MCF 10A (cell line): Measurements from ENCODE around the gene MCTP1. TPM values are rescaled to one million over a fixed set of nuclear protein-coding genes. Genes with fewer than 3 reads are reported as not detected.

Source experiments
- BruUV-seq: library from RNA; stranded (reverse); fragments of 400-500 nt; replicated peaks from 2 replicates; lab custom pipeline; 2021; lab: Mats Ljungman, UMichigan
- CTCF ChIA-PET: fragments of 300-600 bp; sonication (Branson Sonifier 250); formaldehyde crosslinking; extraction: SDS; loops from one replicate; lab custom pipeline; 2021; ENCODE audit warnings: antibody characterized with exemption, inconsistent platforms; lab: Yijun Ruan, JAX
- POLR2A ChIA-PET: fragments of 300-600, 350-650 bp; sonication (Branson Sonifier 250); formaldehyde crosslinking; extraction: SDS; loops from one replicate; lab custom pipeline; 2020; ENCODE audit warnings: antibody characterized with exemption, inconsistent platforms; lab: Yijun Ruan, JAX
- DNase-seq: peaks from one replicate; pipeline ENCODE4 v3.0.0-alpha.2; 2018; ENCODE audit not compliant: unreplicated experiment
- H3K27ac Mint-ChIP-seq: one replicate; pipeline ENCODE4 v1.8.0; 2022; ENCODE audit warnings: mild to moderate bottlenecking, low read depth, mixed read lengths; ENCODE audit not compliant: unreplicated experiment
- H3K27me3 Mint-ChIP-seq: one replicate; pipeline ENCODE4 v1.8.0; 2022; ENCODE audit warnings: mixed read lengths; ENCODE audit not compliant: insufficient read depth, unreplicated experiment
- H3K36me3 Mint-ChIP-seq: one replicate; pipeline ENCODE4 v1.8.0; 2022; ENCODE audit warnings: mild to moderate bottlenecking, moderate library complexity, mixed read lengths; ENCODE audit not compliant: insufficient read depth, unreplicated experiment
- H3K4me1 Mint-ChIP-seq: one replicate; pipeline ENCODE4 v1.8.0; 2022; ENCODE audit warnings: mixed read lengths; ENCODE audit not compliant: insufficient read depth, unreplicated experiment
- H3K4me3 Mint-ChIP-seq: one replicate; pipeline ENCODE4 v1.8.0; 2022; ENCODE audit warnings: mild to moderate bottlenecking, moderate library complexity, mixed read lengths; ENCODE audit not compliant: unreplicated experiment
- H3K9me3 Mint-ChIP-seq: one replicate; pipeline ENCODE4 v1.8.0; 2022; ENCODE audit warnings: mixed read lengths; ENCODE audit not compliant: unreplicated experiment
- CTCF ChIP-seq: fragments of 200-600 bp; IDR thresholded peaks from one replicate; pipeline ENCODE4 v1.8.0; 2022; ENCODE audit warnings: antibody characterized with exemption, mild to moderate bottlenecking; ENCODE audit not compliant: unreplicated experiment
- intact Hi-C: fragments of 100-400 bp; cut with micrococcal nuclease; formaldehyde crosslinking; loops from 2 replicates; pipeline ENCODE4 v1.14.1; 2022
- total RNA-seq: library from RNA; stranded (reverse); gene quantifications from 2 replicates; pipeline ENCODE4 v1.2.3, GENCODE V29; 2022

The MCTP1 gene
- total RNA-seq, 1 experiment from 2014 or later = 40.3 TPM

DNA sequence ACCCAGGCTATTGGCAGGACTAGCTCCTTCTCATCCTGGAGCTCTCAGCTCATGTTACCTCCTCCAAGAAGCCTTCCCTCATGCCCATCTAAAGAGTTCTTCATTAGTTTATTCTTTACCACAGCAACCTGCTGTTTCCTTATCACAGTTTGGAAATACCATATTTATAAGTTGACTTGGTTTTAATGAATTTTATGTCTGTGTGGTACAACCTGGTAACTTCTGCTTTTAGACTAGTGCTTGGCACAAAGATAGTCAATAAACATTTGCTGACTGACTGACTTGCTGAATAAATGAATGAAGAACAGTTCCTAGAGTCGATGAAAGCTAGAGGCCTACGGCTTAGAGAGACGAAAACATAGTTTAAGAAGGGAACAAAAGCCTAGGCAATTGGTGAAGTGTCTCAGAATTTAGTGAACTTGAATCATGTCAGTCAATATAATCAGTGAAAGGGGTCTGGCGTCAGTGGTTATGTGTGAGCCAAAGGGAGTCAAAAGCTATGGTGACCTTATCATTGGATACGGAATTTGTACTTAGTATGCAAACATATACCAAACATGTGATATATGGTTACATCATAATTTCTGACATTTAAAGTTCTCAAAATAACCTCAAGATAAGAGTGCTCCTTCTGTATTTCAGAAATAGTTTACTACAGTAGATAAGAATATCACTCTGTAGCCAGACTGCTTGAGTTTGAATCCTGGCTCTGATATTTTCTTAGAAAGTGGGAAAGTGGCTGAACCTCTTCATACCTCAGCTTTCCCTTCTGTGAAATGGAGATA is 239.5 kb downstream of the MCTP1 start:
- intact Hi-C loops = no loop called here

GRCh38 chr5:95044096-95044495 is 240.8 kb downstream of the MCTP1 start:
- BruUV-seq = no TSS peak
- H3K36me3 Mint-ChIP-seq = no peaks in the 10 kb centered on the region
- H3K4me3 Mint-ChIP-seq = no peak overlapping the region
- no peak for TF ChIP-seq CTCF
- peaks cover 9% of the 10 kb centered on the region for H3K4me1 Mint-ChIP-seq
- no peak for DNase-seq
- CTCF ChIA-PET = interaction anchor here (0.6 kb wide), 1 partner anchor 436 kb away, joined by 3 read pairs; no protein-coding TSS in a partner anchor
- no peak overlapping the region for H3K27ac Mint-ChIP-seq
- POLR2A ChIA-PET = interaction anchor here (0.6 kb wide), 1 partner anchor 47 kb away, joined by 3 read pairs; no protein-coding TSS in a partner anchor
- H3K9me3 Mint-ChIP-seq = no peaks in the 10 kb centered on the region
- intact Hi-C loops = no loop called here
- no peaks in the 10 kb centered on the region for H3K27me3 Mint-ChIP-seq

More for the DNA sequence above, 239.5 kb downstream of the MCTP1 start:
- Mint-ChIP-seq H3K36me3 (peaks cover 6% of the 10 kb centered on the region), H3K4me1 (peaks cover 9% of the 10 kb centered on the region), H3K9me3 (no peaks in the 10 kb centered on the region), H3K27ac (no peak overlapping the region), H3K27me3 (no peaks in the 10 kb centered on the region), H3K4me3 (no peak overlapping the region)
- ChIA-PET CTCF (interaction anchor here (0.8 kb wide), 2 partner anchors 10 to 205 kb away, joined by 3 read pairs; no protein-coding TSS in a partner anchor), POLR2A (no interaction called here)
- DNase-seq = no peak
- no TSS peak for BruUV-seq
- TF ChIP-seq CTCF = no peak

DNA sequence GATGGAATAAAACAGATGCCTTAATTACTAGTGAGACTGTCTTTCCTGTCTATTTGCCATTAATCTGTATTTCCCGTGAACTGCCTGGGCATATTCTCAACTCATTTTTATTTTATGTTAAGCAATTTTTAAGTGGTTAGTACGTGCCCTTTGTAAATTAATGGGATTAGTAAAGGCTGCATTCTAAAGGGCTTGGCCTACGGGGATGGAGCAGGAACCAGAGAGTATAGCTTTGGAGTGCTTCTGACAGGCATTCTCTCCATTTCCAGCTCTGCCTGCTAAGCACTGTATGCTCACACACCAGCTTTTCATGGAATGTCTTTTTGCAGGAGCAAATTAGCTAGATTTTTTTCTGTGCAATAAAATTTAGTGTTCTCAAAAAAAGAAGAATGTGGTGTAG is 241.2 kb downstream of the MCTP1 start:
- H3K9me3 Mint-ChIP-seq = no peaks in the 10 kb centered on the region
- intact Hi-C loops = no loop called here
- POLR2A ChIA-PET = interaction anchor here (0.6 to 1.3 kb wide), 3 partner anchors 16 to 47 kb away, joined by 3 to 4 read pairs (median 3); no protein-coding TSS in a partner anchor
- no peaks in the 10 kb centered on the region for H3K36me3 Mint-ChIP-seq
- H3K4me1 Mint-ChIP-seq = peaks cover 9% of the 10 kb centered on the region
- no TSS peak for BruUV-seq
- no peak for DNase-seq
- no peak overlapping the region for H3K4me3 Mint-ChIP-seq
- H3K27me3 Mint-ChIP-seq = no peaks in the 10 kb centered on the region
- CTCF ChIA-PET = interaction anchor here (0.6 to 0.7 kb wide), 2 partner anchors 75 to 436 kb away, joined by 3 read pairs; no protein-coding TSS in a partner anchor
- H3K27ac Mint-ChIP-seq = no peak overlapping the region
- no peak for TF ChIP-seq CTCF

GRCh38 chr5:95043234-95043633 is 241.7 kb downstream of the MCTP1 start:
- CTCF ChIA-PET = interaction anchor here (0.7 kb wide), 1 partner anchor 75 kb away, joined by 3 read pairs; no protein-coding TSS in a partner anchor

More at GRCh38 chr5:95043234-95043633, 241.7 kb downstream of the MCTP1 start:
- H3K4me3 Mint-ChIP-seq = no peak overlapping the region
- BruUV-seq = no TSS peak
- no peaks in the 10 kb centered on the region for H3K9me3 Mint-ChIP-seq
- no peaks in the 10 kb centered on the region for H3K27me3 Mint-ChIP-seq
- DNase-seq = no peak
- TF ChIP-seq CTCF = no peak
- H3K4me1 Mint-ChIP-seq = peaks cover 9% of the 10 kb centered on the region
- H3K27ac Mint-ChIP-seq = no peak overlapping the region
- no peaks in the 10 kb centered on the region for H3K36me3 Mint-ChIP-seq
- POLR2A ChIA-PET = interaction anchor here (0.6 to 1.3 kb wide), 2 partner anchors 16 to 21 kb away, joined by 3 to 4 read pairs; no protein-coding TSS in a partner anchor
- intact Hi-C loops = no loop called here
